Stimulated activated CD8-positive, alpha-beta memory T cell treated with anti-CD3 and anti-CD28 coated beads, Interleukin-7, amount 100 ng/mL, for 48 hours (primary cell): ENCODE data around the gene COX18.

Source experiments
- DNase-seq, 2 donors: peaks; one replicate each; pipeline ENCODE4 v3.0.0-alpha.2; 2020; ENCODE audit warnings: low read depth in 1 of 2; ENCODE audit errors: extremely low read depth in 1 of 2

The COX18 gene, protein sequence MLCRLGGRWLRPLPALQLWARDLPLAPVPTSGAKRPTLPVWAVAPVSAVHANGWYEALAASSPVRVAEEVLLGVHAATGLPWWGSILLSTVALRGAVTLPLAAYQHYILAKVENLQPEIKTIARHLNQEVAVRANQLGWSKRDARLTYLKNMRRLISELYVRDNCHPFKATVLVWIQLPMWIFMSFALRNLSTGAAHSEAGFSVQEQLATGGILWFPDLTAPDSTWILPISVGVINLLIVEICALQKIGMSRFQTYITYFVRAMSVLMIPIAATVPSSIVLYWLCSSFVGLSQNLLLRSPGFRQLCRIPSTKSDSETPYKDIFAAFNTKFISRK

DNA sequence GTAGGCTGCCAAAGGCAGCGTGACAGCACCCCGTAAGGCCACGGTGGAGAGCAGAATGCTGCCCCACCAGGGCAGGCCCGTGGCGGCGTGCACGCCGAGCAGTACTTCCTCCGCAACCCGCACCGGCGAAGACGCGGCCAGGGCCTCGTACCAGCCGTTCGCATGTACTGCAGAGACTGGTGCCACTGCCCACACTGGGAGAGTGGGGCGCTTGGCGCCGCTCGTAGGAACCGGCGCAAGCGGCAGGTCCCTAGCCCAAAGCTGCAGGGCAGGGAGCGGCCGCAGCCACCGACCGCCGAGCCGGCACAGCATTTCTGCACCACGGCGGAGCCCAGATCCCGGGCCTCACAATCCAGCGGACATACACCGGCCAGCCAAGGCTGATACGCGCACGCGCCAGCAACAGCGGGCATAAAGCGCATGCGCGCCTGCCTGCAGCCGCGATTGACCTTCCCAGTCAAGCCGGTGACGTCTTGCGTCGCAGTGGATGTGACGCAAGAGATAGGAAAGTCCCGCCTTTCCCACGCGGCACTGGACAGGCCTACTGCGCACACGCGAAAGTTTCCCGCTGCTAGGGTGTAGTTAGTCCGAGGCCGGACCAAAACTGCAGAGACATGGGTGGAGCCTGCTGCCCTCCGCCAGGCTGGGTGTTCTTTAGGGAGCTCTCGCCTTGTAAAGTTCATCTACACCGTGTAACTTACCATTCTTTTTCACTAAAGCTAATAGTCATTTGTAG lies at the start of gene COX18:
Gene COX18, minus strand, starts transcription at position 379 of the 736 bp plus-strand sequence. Its CDS starts 67 bp downstream, at position 312.
- peak; percentile 95 to 96 for DNase-seq

DNA sequence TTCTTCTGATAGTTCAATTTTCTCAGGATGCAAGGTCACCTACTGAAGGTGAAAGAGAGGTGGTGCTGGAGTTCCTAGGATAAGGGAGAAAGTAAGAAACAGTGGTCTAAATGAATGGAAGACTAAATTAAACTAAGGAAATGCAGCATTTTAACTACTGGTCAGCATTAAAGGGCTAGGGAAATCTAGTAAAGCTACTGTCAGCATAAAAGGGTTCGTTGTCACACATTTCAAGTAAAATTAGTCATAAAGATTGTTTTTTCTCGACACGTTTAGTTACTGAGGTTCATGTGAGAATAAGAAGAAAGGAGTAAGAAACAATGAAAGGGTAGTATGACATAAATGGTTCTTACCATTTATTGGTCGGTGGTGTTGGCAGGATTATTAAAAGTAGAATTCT lies 40.0 kb upstream of the COX18 start:
- DNase-seq: no peak

DNA sequence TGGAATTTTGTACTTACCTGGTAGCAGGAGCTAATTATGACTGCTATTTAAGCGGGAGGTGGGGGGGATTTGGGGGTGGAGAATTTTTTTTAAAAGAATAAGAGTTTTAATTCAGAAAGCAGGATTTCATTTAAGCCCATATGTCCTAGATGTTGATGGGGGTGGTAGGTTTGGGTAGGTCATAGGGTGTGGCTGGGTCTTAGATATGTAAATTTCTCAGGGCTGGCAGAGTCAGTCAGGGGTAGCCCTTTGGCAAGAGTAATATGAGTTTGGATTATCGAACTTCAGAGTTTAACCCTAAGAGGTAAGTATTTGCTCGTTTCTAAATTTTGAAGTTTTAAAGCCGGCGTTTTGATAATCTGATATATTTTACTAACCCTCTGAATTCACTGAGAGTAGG lies 35.2 kb upstream of the COX18 start:
- no peak for DNase-seq

DNA sequence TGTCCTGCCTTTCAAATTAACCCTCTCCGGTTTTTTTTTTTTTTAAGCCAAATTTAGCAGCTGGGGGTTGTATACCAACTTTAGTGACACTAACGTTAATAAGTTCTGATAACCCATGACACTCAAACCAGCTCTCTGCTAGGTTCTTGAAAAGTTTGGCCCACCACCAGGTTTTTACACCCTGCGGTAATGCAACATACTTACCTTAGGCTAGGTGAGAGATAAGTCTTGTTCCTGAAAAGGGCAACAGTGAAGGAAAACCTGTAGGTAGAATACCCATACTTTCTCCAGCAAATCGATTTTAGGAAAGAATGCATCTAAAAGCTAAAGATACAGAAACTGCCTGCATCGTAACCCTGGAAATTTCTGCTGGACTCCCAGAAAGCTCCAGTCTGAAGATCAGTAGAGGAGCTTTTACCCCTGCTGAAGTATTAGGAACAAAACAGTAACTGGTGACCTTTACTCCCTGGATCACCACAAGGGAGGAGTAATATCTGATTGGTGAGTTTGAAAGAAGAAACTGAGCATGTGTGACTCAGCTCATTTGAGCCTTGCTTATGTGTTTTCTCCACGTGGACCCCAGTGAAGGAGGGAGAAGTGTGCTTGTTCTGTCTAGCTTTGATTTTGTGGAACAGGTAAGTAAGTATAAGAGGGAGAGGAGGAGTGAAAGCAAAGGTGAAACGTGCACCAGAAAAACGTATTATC lies 34.4 kb upstream of the COX18 start:
- DNase-seq: no peak

DNA sequence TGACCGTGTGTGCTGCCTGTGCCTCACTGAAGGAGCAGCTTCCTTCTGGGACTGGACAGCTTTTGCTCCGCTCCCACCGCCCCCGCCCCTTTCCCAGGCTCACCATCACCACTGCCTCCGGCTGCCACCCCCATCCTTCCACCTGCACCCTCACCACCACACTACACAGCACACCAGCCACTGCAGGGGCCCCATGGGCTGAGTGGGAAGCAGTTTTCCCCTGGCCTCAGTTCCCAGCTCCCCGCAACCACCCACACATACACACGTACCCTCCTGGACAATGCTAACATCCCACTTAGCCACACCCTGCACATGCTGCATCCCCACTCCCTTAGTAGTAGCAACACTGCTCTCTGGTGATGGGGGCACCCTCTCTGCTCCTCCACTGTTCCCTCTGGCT lies 29.6 kb upstream of the COX18 start:
- no peak for DNase-seq

DNA sequence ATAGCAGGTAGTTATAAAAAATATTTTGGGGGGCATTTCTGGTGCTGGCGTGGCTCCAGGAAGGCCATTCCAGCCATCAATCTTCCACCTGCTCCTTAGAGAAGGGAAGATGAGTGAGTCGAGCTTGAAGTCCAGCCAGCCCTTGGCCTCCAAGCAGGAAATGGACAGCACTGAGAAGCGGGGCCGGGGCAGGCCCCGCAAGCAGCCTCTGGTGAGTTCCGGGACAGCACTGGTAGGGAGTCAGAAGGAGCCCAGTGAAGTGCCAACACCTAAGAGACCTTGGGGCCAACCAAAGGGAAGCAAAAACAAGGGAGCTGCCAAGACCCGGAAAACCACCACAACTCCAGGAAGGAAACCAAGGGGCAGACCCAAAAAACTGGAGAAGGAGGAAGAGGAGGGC lies 29.2 kb upstream of the COX18 start:
- DNase-seq: no peak

DNA sequence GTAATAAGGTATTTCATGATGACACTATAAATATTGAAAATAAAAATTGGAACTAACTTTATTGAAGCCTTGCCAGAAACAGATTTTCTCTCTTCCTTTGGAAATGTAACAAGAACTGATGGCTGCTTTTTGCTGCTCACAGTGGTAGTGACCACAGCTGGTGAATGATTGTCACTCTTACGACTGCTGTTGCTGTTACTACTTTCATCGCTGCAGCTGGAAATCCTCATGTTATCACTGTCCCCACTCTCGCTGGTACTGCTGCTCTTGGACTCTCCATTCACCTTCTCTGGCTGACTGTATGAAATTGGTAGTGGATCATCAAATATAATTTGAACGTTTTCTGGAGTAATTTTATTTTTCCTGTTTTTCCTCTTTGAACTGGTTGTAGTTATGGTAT lies 28.5 kb upstream of the COX18 start:
- DNase-seq: no peak

DNA sequence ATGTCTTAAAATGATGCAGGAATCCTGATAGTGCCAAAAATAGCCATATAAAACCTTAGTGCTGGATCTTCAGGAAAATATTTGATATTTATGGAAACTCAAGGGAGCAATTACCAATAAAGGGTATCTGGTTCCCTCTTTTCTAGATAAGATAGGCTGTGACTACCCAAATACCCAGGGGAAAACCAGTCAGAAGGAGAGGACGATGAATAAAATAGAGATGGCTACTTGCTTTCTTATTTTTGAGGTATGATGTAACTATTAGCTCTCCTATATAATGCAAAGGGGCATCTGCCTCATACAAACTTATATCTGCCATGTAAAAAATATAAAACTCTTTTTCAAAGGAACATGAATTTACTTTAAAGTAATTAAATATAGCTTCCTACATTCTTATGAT lies 23.4 kb upstream of the COX18 start:
- DNase-seq: no peak

DNA sequence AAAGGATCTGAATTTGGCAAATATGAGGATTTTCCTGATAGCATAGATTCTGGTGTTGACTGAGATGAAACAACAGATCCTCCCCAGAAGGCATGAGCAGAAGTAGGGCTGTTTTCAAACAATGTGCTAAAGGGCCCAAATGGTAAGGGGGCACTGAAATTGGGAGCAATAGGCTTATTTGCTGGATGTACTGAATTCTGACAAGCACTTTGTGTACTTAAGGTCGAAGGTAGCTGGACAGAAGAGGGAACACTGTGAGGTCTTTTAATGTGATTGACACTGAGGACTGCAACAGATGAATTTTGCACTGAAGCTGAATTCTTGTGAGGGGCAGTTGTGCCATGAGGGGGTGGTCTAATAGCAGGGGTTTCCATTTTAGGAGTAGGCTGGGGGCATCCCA lies 21.2 kb upstream of the COX18 start:
- DNase-seq: no peak

DNA sequence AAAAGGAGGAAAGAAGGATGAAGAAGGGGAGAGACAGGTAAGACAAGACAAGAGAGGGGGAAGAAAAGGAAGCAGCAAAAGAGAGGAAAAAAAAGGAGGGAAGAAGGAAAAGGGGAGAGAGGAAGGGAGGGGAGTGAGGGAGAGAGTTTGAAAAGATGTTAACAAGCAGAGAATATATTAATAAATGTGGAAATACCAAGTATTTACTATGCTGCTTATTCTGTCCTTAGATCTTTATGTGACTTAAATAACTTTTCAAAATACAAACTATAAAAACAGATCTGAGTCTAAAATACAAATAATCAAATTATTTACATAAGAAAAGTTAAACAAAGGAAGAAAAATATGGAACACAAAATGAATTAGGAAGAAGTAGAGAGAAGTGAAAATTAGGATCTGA lies 18.4 kb upstream of the COX18 start:
- no peak for DNase-seq

DNA sequence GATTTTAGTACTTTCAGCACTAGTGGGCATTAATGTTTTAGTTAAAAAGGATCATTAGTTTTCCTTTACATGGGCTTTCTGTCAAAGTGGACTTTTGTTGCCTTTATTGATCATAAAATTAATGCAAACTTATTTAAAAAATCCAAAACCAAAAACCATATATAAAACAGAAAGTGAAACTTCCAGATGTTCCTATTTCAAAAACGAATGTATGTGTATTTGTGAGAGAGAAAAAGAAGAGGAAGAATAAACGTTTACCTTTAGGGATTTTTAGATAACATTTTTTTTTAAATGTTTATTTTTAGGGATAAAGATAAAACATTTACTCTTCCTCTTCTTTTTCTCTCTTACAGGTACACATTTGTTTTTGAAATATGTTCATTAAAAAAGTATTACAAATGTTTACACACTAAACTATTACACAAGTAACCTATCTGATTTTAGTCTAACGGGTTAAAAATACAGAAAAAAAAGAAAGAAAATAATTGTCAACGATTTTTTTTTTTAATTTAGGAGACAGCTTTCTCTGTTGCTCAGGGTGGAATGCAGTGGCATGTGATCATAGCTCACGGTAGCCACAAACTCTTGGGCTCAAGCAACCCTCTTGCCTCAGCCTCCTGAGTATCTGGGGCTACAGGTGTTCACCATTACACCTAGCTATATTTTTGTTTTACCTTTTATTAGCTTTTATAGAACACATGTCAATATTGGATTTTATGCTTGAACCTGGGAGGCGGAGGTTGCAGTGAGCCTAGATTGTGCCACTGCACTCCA lies 16.8 kb upstream of the COX18 start:
- no peak for DNase-seq

DNA sequence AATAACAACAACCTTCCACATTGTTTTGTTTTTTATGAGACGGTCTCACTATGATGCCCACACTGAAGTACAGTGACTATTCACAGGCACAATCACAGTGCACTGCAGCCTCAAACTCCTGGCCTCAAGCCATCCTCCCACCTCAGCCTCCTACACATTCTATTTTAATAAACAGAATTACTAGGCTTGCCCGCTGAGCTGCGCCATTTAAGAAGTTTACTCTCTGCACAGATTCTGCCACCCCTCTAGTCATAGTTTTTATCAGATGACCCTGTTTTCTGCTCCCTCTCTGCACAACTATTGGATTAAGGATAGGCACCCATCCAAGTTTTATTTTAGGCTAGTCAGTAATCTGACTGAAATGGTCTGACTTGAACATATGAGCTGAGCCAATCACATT lies 11.3 kb upstream of the COX18 start:
- no peak for DNase-seq

DNA sequence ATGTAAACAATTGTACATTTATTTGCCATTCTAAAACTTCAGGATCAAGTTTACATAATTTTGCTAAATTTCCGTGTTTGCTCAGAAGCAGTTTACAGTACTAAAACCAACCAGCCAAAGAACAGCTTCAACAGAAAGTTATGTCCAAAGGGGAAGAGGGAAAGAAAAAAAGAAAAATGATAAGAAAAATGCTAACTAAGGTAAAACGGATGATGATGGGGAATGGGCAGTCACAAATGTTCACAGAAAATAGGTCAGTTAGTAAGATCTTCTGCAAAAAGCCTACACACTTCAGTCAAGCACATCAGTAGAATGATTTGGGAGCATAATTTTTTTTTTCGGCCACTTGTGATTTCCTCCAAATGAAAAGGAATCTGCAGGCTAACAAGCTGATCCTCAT lies 6.3 kb upstream of the COX18 start:
- DNase-seq: no peak

DNA sequence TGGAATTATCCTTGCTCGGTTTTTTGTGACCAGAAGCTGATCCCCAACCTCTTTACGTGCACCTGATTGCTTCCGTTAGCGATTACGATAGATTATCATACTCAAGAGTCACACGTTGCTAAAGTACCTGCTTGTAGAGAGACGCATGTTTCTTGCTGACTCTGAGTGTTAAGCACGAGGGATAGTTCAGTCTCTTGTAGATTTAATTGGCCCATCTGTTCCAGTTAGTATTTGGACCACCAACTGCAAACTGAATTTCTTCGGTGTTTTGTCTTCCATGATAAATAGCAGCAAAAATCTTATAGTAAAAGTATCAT lies 516 bp upstream of the COX18 start:
- no peak for DNase-seq

DNA sequence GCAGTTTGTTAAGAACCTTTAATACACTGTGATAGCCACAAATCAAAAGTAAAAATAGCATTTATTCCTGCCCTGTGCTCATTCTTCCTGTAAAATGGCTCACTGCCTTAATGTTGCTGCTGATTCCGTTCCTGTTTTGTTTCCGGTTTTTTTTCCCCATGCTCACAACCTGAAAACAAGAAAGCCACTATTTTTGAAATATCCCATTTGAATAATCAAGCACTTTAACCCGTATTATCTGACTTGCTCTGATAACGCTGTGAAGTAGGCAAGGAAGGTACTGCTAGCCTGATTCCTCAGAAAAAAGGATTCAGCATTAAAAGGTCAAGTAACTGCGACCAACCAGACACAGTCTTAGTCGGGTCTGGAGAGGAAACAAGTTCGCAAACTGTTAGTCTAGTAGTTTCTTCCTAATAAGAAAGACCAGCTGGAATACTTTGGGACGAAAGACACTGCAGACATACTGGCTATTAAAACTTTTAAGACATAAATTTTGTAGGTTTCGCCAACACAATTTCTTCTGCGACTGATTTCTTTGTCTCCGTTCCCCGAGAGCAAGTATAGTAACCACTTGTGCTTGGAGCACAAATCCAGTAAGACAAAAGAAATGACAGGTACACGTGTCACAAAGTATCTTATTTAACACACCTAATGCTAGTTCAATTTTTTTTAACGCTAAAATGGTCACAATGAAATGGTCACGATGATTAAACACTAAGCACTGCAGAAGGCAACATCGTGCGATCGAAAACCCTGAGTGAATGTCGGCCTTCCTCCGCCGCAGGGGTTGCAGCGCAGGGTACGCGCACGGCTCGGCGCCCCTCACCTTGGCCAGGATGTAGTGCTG lies 802 bp downstream of the COX18 start:
- no peak for DNase-seq

DNA sequence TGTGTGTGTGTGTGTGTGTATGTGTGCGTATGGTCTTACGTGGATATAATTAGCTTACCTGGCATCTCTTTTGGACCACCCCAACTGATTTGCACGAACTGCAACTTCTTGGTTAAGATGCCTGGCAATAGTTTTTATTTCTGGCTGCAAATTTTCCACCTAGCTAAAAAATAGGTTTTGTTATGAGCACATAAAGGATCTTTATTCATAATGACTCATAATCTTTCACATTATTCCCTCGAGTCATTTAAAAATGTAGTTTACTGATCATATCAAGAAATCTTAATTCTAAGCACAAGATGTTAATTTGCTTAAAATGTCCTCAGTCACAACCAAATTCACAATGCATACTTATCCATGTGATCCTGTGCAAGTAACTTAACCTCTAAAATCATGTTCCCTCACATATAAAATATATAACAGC lies 1.5 kb downstream of the COX18 start:
- DNase-seq: no peak

DNA sequence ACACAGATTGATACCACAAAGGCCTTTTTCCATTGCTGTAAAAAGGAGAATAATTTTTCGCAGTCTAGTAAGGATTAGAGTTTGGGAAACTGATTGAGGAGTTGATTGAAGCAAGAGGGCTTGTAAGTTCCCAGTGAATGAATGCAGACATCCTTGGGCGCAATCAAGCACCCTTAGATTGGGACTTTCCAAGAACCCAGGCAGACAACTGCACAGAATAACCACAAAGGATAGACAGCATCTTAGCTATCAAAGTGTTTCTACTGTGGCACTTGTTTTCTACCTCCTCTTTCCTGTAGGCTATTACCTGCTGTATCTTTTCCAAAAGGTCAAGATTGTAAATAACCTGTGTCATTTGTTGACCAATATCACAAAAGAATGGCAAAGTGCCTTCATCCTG lies 2.6 kb downstream of the COX18 start:
- no peak for DNase-seq

DNA sequence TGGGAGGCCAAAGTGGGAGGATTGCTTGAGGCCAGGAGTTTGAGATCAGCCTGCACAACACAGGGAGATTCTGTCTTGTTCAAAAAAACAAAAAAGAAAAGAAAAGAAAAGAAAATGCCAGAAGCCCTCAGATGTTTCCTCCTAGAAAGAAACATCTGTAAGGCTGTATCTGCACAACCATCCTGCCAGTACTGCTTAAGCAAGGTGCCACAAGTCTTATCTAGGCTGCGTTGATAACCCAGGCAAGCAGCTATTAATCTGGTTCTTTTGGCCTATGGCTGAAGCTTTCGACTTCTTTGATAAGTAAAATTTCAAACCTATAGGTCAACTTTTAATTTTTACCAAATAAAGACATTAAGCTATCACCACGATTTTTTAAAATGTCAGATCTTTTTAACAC lies 3.1 kb downstream of the COX18 start:
- DNase-seq: no peak

DNA sequence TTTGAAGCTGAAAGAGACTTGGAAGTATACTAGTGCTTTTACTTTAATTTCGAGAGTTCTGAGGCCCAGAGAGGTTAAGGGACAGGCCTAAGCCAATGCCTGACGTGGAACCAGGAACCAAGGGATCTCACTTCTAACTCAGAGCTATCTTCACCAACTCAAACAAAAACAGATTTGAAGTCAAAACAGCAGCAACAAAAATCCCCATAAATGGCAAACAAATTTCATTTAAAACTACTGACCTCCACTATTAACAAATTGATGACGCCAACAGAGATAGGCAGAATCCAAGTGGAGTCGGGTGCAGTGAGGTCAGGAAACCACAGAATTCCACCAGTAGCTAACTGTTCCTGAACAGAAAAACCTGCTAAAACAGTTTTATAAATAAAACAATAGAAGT lies 5.0 kb downstream of the COX18 start:
- no peak for DNase-seq

DNA sequence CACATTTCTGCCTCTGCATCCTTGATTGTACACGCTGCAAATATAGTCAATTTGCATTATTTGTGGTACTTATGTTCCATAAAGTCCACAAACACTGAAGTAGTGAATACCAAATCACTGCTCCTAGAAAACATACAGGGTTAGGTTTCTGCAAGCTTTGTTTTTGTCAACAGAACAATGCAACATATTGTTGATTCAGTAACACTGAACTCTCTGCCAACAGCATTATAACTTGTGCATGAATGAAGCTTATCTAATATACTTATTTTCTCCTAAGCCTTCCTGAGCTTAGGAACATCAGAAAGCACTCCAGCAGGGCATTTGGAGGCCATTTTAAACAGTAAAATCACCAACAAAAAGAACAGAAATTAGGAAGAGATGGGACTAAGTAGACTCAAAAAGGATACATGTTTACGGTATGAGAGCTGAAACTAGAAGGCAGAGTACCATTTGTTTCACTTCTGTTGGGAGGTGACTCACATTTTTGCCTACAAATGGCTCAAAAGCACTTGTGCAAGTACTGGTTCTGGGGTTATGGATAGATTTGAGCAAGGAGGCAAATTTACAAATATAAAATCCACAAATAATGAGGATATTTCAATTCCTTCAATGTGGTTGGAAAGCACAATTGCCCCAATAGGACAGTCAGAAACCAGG lies 14.1 kb downstream of the COX18 start:
- DNase-seq: no peak
